ENCODE results near the gene ZNF264.

The ZNF264 gene

GRCh38 chr19:57227502-57227901 lies 36.2 kb downstream of the ZNF264 start:
- TF ChIP-seq REST (IDR thresholded peaks at IDR 0.05; ENCODE audit: low read depth): no peak
- TF ChIP-seq TEAD4 (IDR thresholded peaks at IDR 0.05): no peak

- no peak for TF ChIP-seq MAX (IDR thresholded peaks at IDR 0.05)
- TF ChIP-seq CREB1 (IDR thresholded peaks at IDR 0.05; ENCODE audit: low read depth): no peak
- no peak for TF ChIP-seq TCF12 (IDR thresholded peaks at IDR 0.05; ENCODE audit: low read depth)
- no peak for TF ChIP-seq REST (IDR thresholded peaks at IDR 0.05; ENCODE audit: low read depth)
- no peak for TF ChIP-seq NFIC (IDR thresholded peaks at IDR 0.05)
- no peak for TF ChIP-seq FOXM1 (IDR thresholded peaks at IDR 0.05; ENCODE audit: borderline replicate concordance, low read depth)
- no peak for TF ChIP-seq CEBPB (IDR thresholded peaks at IDR 0.05)
- TF ChIP-seq ZBTB7A (IDR thresholded peaks at IDR 0.05; ENCODE audit: low read depth): no peak
- no peak for TF ChIP-seq EGR1 (IDR thresholded peaks at IDR 0.05)
- no peak for TF ChIP-seq TAF1 (IDR thresholded peaks at IDR 0.05; ENCODE audit: low read depth)
- no peak for TF ChIP-seq TEAD4 (IDR thresholded peaks at IDR 0.05)
- no peak for TF ChIP-seq YY1 (IDR thresholded peaks at IDR 0.05; ENCODE audit: low read depth)
- TF ChIP-seq, protein P1, sequence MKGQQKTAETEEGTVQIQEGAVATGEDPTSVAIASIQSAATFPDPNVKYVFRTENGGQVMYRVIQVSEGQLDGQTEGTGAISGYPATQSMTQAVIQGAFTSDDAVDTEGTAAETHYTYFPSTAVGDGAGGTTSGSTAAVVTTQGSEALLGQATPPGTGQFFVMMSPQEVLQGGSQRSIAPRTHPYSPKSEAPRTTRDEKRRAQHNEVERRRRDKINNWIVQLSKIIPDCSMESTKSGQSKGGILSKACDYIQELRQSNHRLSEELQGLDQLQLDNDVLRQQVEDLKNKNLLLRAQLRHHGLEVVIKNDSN (IDR thresholded peaks at IDR 0.05): no peak
- no peak for TF ChIP-seq EP300 (IDR thresholded peaks at IDR 0.05; ENCODE audit: borderline replicate concordance)
- no peak for TF ChIP-seq RAD21 (IDR thresholded peaks at IDR 0.05; ENCODE audit: low read depth)
Measured at GRCh38 chr19:57231686-57232085, 40.4 kb downstream of the ZNF264 start.

- TF ChIP-seq REST (IDR thresholded peaks at IDR 0.05; ENCODE audit: low read depth): no peak
Measured at GRCh38 chr19:57233207-57233606, 41.9 kb downstream of the ZNF264 start.

DNA sequence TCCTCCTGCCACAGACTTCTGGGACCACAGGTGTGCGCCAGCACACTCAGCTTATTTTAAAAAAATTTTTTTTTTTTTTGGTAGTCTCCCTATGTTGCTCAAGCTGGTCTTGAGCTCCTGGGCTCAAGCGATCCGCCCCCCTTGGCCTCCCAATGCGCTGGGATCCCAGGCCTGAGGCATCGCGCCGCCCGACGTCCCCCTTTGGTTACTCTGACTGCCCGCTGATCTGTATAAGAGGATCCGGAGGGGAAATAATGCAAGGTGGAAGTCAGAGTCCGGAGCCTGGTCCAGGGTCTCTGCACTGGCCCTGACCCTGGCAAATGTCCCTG lies 48.6 kb downstream of the ZNF264 start:
- no peak for TF ChIP-seq TAF1 (IDR thresholded peaks at IDR 0.05; ENCODE audit: low read depth)
- TF ChIP-seq MAX (IDR thresholded peaks at IDR 0.05): no peak
- no peak for TF ChIP-seq RAD21 (IDR thresholded peaks at IDR 0.05; ENCODE audit: low read depth)
- no peak for TF ChIP-seq REST (IDR thresholded peaks at IDR 0.05; ENCODE audit: low read depth)
- no peak for TF ChIP-seq FOXM1 (IDR thresholded peaks at IDR 0.05; ENCODE audit: borderline replicate concordance, low read depth)
- TF ChIP-seq, protein P1 (IDR thresholded peaks at IDR 0.05): no peak
- TF ChIP-seq EP300 (IDR thresholded peaks at IDR 0.05; ENCODE audit: borderline replicate concordance): no peak
- no peak for TF ChIP-seq CREB1 (IDR thresholded peaks at IDR 0.05; ENCODE audit: low read depth)
- TF ChIP-seq YY1 (IDR thresholded peaks at IDR 0.05; ENCODE audit: low read depth): no peak
- no peak for TF ChIP-seq NFIC (IDR thresholded peaks at IDR 0.05)
- TF ChIP-seq ZBTB7A (IDR thresholded peaks at IDR 0.05; ENCODE audit: low read depth): no peak
- no peak for TF ChIP-seq EGR1 (IDR thresholded peaks at IDR 0.05)
- TF ChIP-seq TCF12 (IDR thresholded peaks at IDR 0.05; ENCODE audit: low read depth): no peak
- no peak for TF ChIP-seq CEBPB (IDR thresholded peaks at IDR 0.05)

All from Ishikawa (cell line).